GM18499 (cell line): ENCODE measurements around the gene DTWD2.
"Not testable (repeated sequence)": the region's sequence is repeated elsewhere in the genome, so short reads cannot be mapped to it uniquely, and the experiment has no call there.

Source experiments
- ATAC-seq: cut with Tn5 transposase; IDR thresholded peaks from one replicate; pipeline ENCODE4 v1.9.1; 2021; ENCODE audit warnings: moderate number of reproducible peaks; ENCODE audit not compliant: insufficient read depth, unreplicated experiment

The DTWD2 gene

GRCh38 chr5:118999696-119000095, 11.3 kb upstream of the DTWD2 start:
- ATAC-seq, result no peak

GRCh38 chr5:118998861-118999260, 10.5 kb upstream of the DTWD2 start:
- not testable (repeated sequence) for ATAC-seq

- no peak for ATAC-seq
Measured at GRCh38 chr5:118996098-118996497, 7.8 kb upstream of the DTWD2 start.

- no peak for ATAC-seq
Measured at GRCh38 chr5:118994595-118994994, 6.2 kb upstream of the DTWD2 start.

GRCh38 chr5:118993118-118993517, 4.8 kb upstream of the DTWD2 start:
- not testable (repeated sequence) for ATAC-seq

- not testable (repeated sequence) for ATAC-seq
Measured at GRCh38 chr5:118992055-118992454, 3.7 kb upstream of the DTWD2 start.

GRCh38 chr5:118990582-118990981, 2.2 kb upstream of the DTWD2 start:
- ATAC-seq, result no peak

- ATAC-seq, result no peak
Measured at GRCh38 chr5:118989816-118990215, 1.5 kb upstream of the DTWD2 start.

GRCh38 chr5:118988866-118989180, 476 bp upstream of the DTWD2 start:
- ATAC-seq, result peak; percentile 2

GRCh38 chr5:118984602-118985001, 3.7 kb downstream of the DTWD2 start:
- ATAC-seq, result no peak

- no peak for ATAC-seq
Measured at GRCh38 chr5:118981783-118982182, 6.6 kb downstream of the DTWD2 start.

- ATAC-seq, result no peak
Measured at GRCh38 chr5:118980438-118980837, 7.9 kb downstream of the DTWD2 start.

- ATAC-seq, result no peak
Measured at GRCh38 chr5:118980017-118980416, 8.3 kb downstream of the DTWD2 start.

GRCh38 chr5:118973779-118974445, 14.4 kb downstream of the DTWD2 start:
- ATAC-seq, result not testable (repeated sequence)

- no peak for ATAC-seq
Measured at GRCh38 chr5:118968925-118969375, 19.4 kb downstream of the DTWD2 start.

- no peak for ATAC-seq
Measured at GRCh38 chr5:118968406-118968911, 19.9 kb downstream of the DTWD2 start.

GRCh38 chr5:118967059-118967508, 21.3 kb downstream of the DTWD2 start:
- ATAC-seq, result no peak

GRCh38 chr5:118965890-118966289, 22.5 kb downstream of the DTWD2 start:
- ATAC-seq, result no peak

GRCh38 chr5:118964970-118965369, 23.4 kb downstream of the DTWD2 start:
- not testable (repeated sequence) for ATAC-seq

- not testable (repeated sequence) for ATAC-seq
Measured at GRCh38 chr5:118964388-118964787, 24.0 kb downstream of the DTWD2 start.

- ATAC-seq, result no peak
Measured at GRCh38 chr5:118963169-118963568, 25.2 kb downstream of the DTWD2 start.

GRCh38 chr5:118960557-118960956, 27.8 kb downstream of the DTWD2 start:
- no peak for ATAC-seq
